ENCODE measurements around the gene GCNT1. TPM values are rescaled to one million over a fixed set of nuclear protein-coding genes. Genes with fewer than 3 reads are reported as not detected.

The GCNT1 gene
- total RNA-seq, 1 experiment from 2014 or later: 15.3 TPM

GRCh38 chr9:76438841-76439588 is 20.0 kb upstream of the GCNT1 start:
- CTCF ChIA-PET: interaction anchor here (0.7 kb wide), 1 partner anchor 1244 kb away, joined by 9 read pairs; no protein-coding TSS in a partner anchor
- POLR2A ChIA-PET (ENCODE audit: unreplicated experiment): no interaction called here
- no peaks in the 10 kb centered on the region for H3K9me3 ChIP-seq (ENCODE audit: insufficient read depth, low read depth)
- intact Hi-C loops (cut with micrococcal nuclease; ENCODE audit: unreplicated experiment): no loop called here
- H3K36me3 ChIP-seq (ENCODE audit: low read depth): no peaks in the 10 kb centered on the region
- no peak overlapping the region for H2AFZ ChIP-seq
- DNase-seq: no peak
- peaks cover 15% of the 10 kb centered on the region; the same call in 1 of the 2 replicates for H3F3A ChIP-seq (ENCODE audit: insufficient read depth, low read depth)
- H3K27me3 ChIP-seq (ENCODE audit: insufficient read depth, low read depth): no peaks in the 10 kb centered on the region
- TF ChIP-seq EZH2 (IDR thresholded peaks at IDR 0.05; ENCODE audit: low read depth) (no peak), CTCF (conservative IDR thresholded peaks at IDR 0.05) (no peak)
- no peak overlapping the region for H3K27ac ChIP-seq
- BruUV-seq (replicated peaks): no TSS peak
- no peaks in the 10 kb centered on the region for H3K9me2 ChIP-seq (ENCODE audit: insufficient read depth)
- no peaks in the 10 kb centered on the region for H4K20me1 ChIP-seq (ENCODE audit: insufficient read depth)
- no peak overlapping the region for H3K4me2 ChIP-seq
- H3K79me2 ChIP-seq (ENCODE audit: low read depth): no peaks in the 10 kb centered on the region
- peaks cover 25% of the 10 kb centered on the region for H3K4me1 ChIP-seq (replicated peaks; ENCODE audit: insufficient read depth)
- no peak overlapping the region for H3K4me3 ChIP-seq

GRCh38 chr9:76441551-76442322 is 17.2 kb upstream of the GCNT1 start:
- Histone ChIP-seq H3K4me2 (peak overlapping the region; percentile 45), H3K27ac (peak overlapping the region; percentile 86), H3K9me2 (ENCODE audit: insufficient read depth) (no peaks in the 10 kb centered on the region), H3K4me3 (no peak overlapping the region), H3K36me3 (ENCODE audit: low read depth) (no peaks in the 10 kb centered on the region), H3F3A (ENCODE audit: insufficient read depth, low read depth) (peaks cover 15% of the 10 kb centered on the region; the same call in 1 of the 2 replicates), H3K9me3 (ENCODE audit: insufficient read depth, low read depth) (no peaks in the 10 kb centered on the region), H3K79me2 (ENCODE audit: low read depth) (no peaks in the 10 kb centered on the region), H3K27me3 (ENCODE audit: insufficient read depth, low read depth) (no peaks in the 10 kb centered on the region), H2AFZ (peak overlapping the region; percentile 6; the same call in 1 of the 2 replicates), H3K4me1 (replicated peaks; ENCODE audit: insufficient read depth) (peaks cover 22% of the 10 kb centered on the region), H4K20me1 (ENCODE audit: insufficient read depth) (no peaks in the 10 kb centered on the region)
- BruUV-seq (replicated peaks): no TSS peak
- POLR2A ChIA-PET (ENCODE audit: unreplicated experiment): interaction anchor here (0.6 kb wide), 2 partner anchors 66 to 1413 kb away, joined by 3 to 4 read pairs; no protein-coding TSS in a partner anchor
- intact Hi-C loops (cut with micrococcal nuclease; ENCODE audit: unreplicated experiment): loop anchor here (5.0 kb wide), 1 partner anchor 119 kb away; no protein-coding TSS in a partner anchor
- DNase-seq: peak; percentile 53 to 84
- TF ChIP-seq EZH2 (IDR thresholded peaks at IDR 0.05; ENCODE audit: low read depth) (no peak), CTCF (conservative IDR thresholded peaks at IDR 0.05) (no peak)
- CTCF ChIA-PET: interaction anchor here (1.0 kb wide), 1 partner anchor 217 kb away, joined by 3 read pairs; no protein-coding TSS in a partner anchor

- no peaks in the 10 kb centered on the region for H3K9me3 ChIP-seq (ENCODE audit: insufficient read depth, low read depth)
- no peaks in the 10 kb centered on the region for H3K27me3 ChIP-seq (ENCODE audit: insufficient read depth, low read depth)
- no peak overlapping the region for H3K27ac ChIP-seq
- DNase-seq: no peak
- no peak overlapping the region for H3K4me2 ChIP-seq
- ChIA-PET POLR2A (ENCODE audit: unreplicated experiment) (no interaction called here), CTCF (no interaction called here)
- intact Hi-C loops (cut with micrococcal nuclease; ENCODE audit: unreplicated experiment): loop anchor here (5.0 kb wide), 1 partner anchor 122 kb away; no protein-coding TSS in a partner anchor
- TF ChIP-seq CTCF (conservative IDR thresholded peaks at IDR 0.05) (no peak), EZH2 (IDR thresholded peaks at IDR 0.05; ENCODE audit: low read depth) (no peak)
- peaks cover 15% of the 10 kb centered on the region; the same call in 1 of the 2 replicates for H3F3A ChIP-seq (ENCODE audit: insufficient read depth, low read depth)
- no peak overlapping the region for H2AFZ ChIP-seq
- no peak overlapping the region for H3K4me3 ChIP-seq
- no peaks in the 10 kb centered on the region for H3K9me2 ChIP-seq (ENCODE audit: insufficient read depth)
- no peaks in the 10 kb centered on the region for H4K20me1 ChIP-seq (ENCODE audit: insufficient read depth)
- H3K36me3 ChIP-seq (ENCODE audit: low read depth): no peaks in the 10 kb centered on the region
- no TSS peak for BruUV-seq (replicated peaks)
- peaks cover 22% of the 10 kb centered on the region for H3K4me1 ChIP-seq (replicated peaks; ENCODE audit: insufficient read depth)
- no peaks in the 10 kb centered on the region for H3K79me2 ChIP-seq (ENCODE audit: low read depth)
Observed at GRCh38 chr9:76443887-76444286, 15.1 kb upstream of the GCNT1 start.

Measured in PC-9 (cell line).